Astrocyte (in vitro differentiated cells and primary cell): ENCODE results near the gene ANKRD45.

Experiments used
- CTCF ChIP-seq: IDR thresholded peaks from 2 replicates; pipeline ENCODE4 v1.5.1; 2011; ENCODE audit warnings: low read depth, mild to moderate bottlenecking, inconsistent platforms, low read length, moderate library complexity; ENCODE audit not compliant: insufficient read depth
- EZH2 ChIP-seq: IDR thresholded peaks from 2 replicates; pipeline ENCODE4 v1.6.1; 2012; ENCODE audit warnings: mild to moderate bottlenecking, low read length, inconsistent platforms; ENCODE audit not compliant: insufficient read depth

DNA sequence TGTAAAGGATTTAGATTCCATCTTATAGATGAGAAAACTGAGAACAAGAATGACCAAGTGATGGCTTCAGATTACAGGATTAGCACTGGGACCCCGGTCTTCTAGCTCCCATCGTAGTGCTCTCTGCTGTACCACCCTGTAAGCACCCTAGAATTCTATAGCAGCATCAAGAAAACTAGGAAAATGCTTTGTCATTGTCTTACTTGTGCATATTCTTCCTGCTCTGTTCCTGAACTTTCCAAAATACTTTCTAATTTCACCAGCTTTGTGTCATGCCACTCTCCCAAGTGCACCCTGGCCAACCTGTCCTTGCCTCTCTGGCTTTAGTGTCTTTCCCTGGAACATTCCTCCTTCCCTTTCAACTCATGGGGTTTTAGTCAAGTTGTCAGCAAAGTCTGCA, 39.1 kb upstream of the ANKRD45 start:
- TF ChIP-seq EZH2 (no peak), CTCF (no peak)
